K562 (cell line): ENCODE data around the gene ZDHHC5. TPM values are rescaled to one million over a fixed set of nuclear protein-coding genes. Genes with fewer than 3 reads are reported as not detected.

ENCODE experiments used
- ARNT ChIP-seq, 2 experiments: fragments of 450-650 bp; IDR thresholded peaks; 2 replicates each; pipeline ENCODE4 v1.6.1; 2016; ENCODE audit warnings: mild to moderate bottlenecking in 1 of 2
- CBX5 ChIP-seq: IDR thresholded peaks from 2 replicates; pipeline ENCODE4 v1.6.1; 2014; ENCODE audit warnings: low read depth, borderline replicate concordance
- DDX20 ChIP-seq: fragments of 450-650 bp; IDR thresholded peaks from 2 replicates; pipeline ENCODE4 v1.6.1; 2016; ENCODE audit warnings: missing genetic modification characterization, low read depth, mild to moderate bottlenecking, missing compliant biosample characterization, moderate library complexity
- ELF2 ChIP-seq: fragments of 250-450 bp; sonication (Bioruptor Pico); IDR thresholded peaks from 2 replicates; pipeline ENCODE4 v1.5.0; 2021; ENCODE audit warnings: mild to moderate bottlenecking
- HNRNPK ChIP-seq: fragments of 200-400 bp; formaldehyde crosslinking; IDR thresholded peaks from one replicate; pipeline ENCODE4 v1.6.1; 2018; ENCODE audit warnings: mild to moderate bottlenecking, low read depth, low read length; ENCODE audit not compliant: poor library complexity, severe bottlenecking
- KDM5B ChIP-seq: fragments of 200-600 bp; sonication (generic); IDR thresholded peaks from 2 replicates; pipeline ENCODE4 v1.6.1; 2012; ENCODE audit warnings: low read depth, mild to moderate bottlenecking, moderate library complexity, low read length, control low read depth, inconsistent platforms; ENCODE audit not compliant: insufficient replicate concordance
- KLF10 ChIP-seq: fragments of 250-450 bp; sonication (Bioruptor Pico); IDR thresholded peaks from 2 replicates; pipeline ENCODE4 v1.6.1; 2021; ENCODE audit warnings: matching md5 sums
- LEF1 ChIP-seq: fragments of 450-650 bp; IDR thresholded peaks from 2 replicates; pipeline ENCODE4 v1.6.1; 2016; ENCODE audit warnings: mild to moderate bottlenecking
- MYNN ChIP-seq, 2 experiments: sonication (generic); formaldehyde crosslinking in 1 of 2; IDR thresholded peaks; 2 replicates each; pipeline versions ENCODE4 v1.5.0 to v1.6.1; 2016 to 2020; ENCODE audit warnings: antibody characterized with exemption in 1 of 2, missing genetic modification reagents in 1 of 2
- NFXL1 ChIP-seq: fragments of 450-650 bp; formaldehyde crosslinking; IDR thresholded peaks from 2 replicates; pipeline ENCODE4 v1.4.0; 2021; ENCODE audit warnings: mild to moderate bottlenecking
- OTX1 ChIP-seq: fragments of 450-650 bp; formaldehyde crosslinking; IDR thresholded peaks from 2 replicates; pipeline ENCODE4 v1.4.0; 2022; ENCODE audit warnings: mild to moderate bottlenecking
- POLR2A ChIP-seq: fragments of 450-650 bp; conservative IDR thresholded peaks from 2 replicates; pipeline ENCODE4 v1.6.1; 2016
- RAD51 ChIP-seq: fragments of 450-650 bp; IDR thresholded peaks from 2 replicates; pipeline ENCODE4 v1.7.1; 2016; ENCODE audit warnings: low read depth, mild to moderate bottlenecking, borderline replicate concordance
- RCOR1 ChIP-seq, 2 experiments: IDR thresholded peaks; 2 replicates each; pipeline ENCODE4 v1.6.1; 2012; ENCODE audit warnings: low read depth in 2 of 2, low read length in 2 of 2, borderline replicate concordance in 1 of 2, improper control_type of control experiment in 1 of 2
- ZNF76 ChIP-seq: fragments of 250-450 bp; sonication (Bioruptor Pico); IDR thresholded peaks from 2 replicates; pipeline ENCODE4 v1.4.0; 2020; ENCODE audit warnings: mild to moderate bottlenecking, moderate library complexity, borderline replicate concordance
- polyA plus RNA-seq, 8 experiments: library from polyadenylated mRNA; depleted of rRNA in 4 of 8; stranded (reverse) in 5 of 8; unstranded in 3 of 8; fragments of >200 nt; fragmentation: Nextera tagmentation in 2 of 8; fragmentation: Illumina TruSeq in 1 of 8; extraction: Ambion mirVana in 2 of 8; extraction: Trizol in 1 of 8; gene quantifications; 2 replicates each; pipeline versions ENCODE4 v1.2.1 to v1.2.3, GENCODE V29; 2011 to 2014; ENCODE audit warnings: inconsistent platforms in 1 of 8, missing spikeins in 1 of 8
- total RNA-seq, 7 experiments: library from RNA; depleted of rRNA in 6 of 7; stranded (reverse); fragments of >200 nt in 6 of 7; fragmentation: Illumina TruSeq in 2 of 7; extraction: Trizol in 2 of 7; gene quantifications; 2 replicates each; pipeline versions ENCODE4 v1.2.1 to v1.2.3, GENCODE V29; 2011 to 2021; ENCODE audit warnings: low replicate concordance in 1 of 7
- TF ChIP-seq, protein P1 (sequence below): fragments of 450-650 bp; IDR thresholded peaks from 2 replicates; pipeline ENCODE4 v1.6.1; 2018; ENCODE audit warnings: mild to moderate bottlenecking, low read depth; ENCODE audit not compliant: partially characterized antibody
- TF ChIP-seq, protein P2 (sequence below): sonication (generic); formaldehyde crosslinking; IDR thresholded peaks from 2 replicates; pipeline ENCODE4 v1.8.0; 2023; ENCODE audit warnings: mild to moderate bottlenecking, missing genetic modification reagents

The ZDHHC5 gene
- total and polyA plus RNA-seq, 9 of the 15 experiments (the other 6 are each of a cell fraction or from before 2014, with no cell fraction given) = 3.8 to 64.2 (median 35.9) TPM

DNA sequence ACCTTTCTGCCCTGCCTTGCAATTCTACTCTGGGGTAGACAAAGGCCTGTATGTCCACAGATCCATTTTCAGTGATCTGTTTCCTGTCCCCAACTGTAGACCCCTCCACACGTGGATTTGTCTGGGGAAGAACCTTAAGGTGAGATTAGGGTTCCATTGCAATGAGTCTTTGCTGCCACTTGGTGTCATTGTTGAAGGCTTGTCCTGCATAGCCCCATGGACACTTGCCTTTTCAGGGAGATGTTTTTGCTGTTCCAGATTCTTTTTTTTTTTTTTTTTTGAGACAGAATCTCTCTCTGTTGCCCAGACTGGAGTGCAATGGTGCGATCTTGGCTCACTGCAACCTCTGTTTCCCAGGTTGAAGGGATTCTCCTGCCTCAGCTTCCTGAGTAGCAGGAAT, 48.6 kb upstream of the ZDHHC5 start (continued):
- TF ChIP-seq MYNN (IDR thresholded peaks at IDR 0.05) (no peak), MYNN (CRISPR knock-in tag; IDR thresholded peaks at IDR 0.05) (no peak), CBX5 (peak; percentile 96), OTX1 (CRISPR knock-in tag) (no peak), ZNF76 (no peak), NFXL1 (CRISPR knock-in tag) (no peak), KDM5B (no peak), ELF2 (CRISPR knock-in tag) (no peak), HNRNPK (no peak), RCOR1 (IDR thresholded peaks at IDR 0.05; ENCODE audit: borderline replicate concordance in 1 of 2, low read depth in 2 of 2, low read length in 2 of 2) (no peak), ARNT (IDR thresholded peaks at IDR 0.05) (no peak), POLR2A (no peak), DDX20 (tag) (no peak), LEF1 (no peak), KLF10 (CRISPR knock-in tag) (no peak), RAD51 (no peak)
- TF ChIP-seq, protein P1, sequence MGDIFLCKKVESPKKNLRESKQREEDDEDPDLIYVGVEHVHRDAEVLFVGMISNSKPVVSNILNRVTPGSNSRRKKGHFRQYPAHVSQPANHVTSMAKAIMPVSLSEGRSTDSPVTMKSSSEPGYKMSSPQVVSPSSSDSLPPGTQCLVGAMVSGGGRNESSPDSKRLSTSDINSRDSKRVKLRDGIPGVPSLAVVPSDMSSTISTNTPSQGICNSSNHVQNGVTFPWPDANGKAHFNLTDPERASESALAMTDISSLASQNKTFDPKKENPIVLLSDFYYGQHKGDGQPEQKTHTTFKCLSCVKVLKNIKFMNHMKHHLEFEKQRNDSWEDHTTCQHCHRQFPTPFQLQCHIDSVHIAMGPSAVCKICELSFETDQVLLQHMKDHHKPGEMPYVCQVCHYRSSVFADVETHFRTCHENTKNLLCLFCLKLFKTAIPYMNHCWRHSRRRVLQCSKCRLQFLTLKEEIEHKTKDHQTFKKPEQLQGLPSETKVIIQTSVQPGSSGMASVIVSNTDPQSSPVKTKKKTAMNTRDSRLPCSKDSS = peak; percentile 29
- TF ChIP-seq, protein P2, sequence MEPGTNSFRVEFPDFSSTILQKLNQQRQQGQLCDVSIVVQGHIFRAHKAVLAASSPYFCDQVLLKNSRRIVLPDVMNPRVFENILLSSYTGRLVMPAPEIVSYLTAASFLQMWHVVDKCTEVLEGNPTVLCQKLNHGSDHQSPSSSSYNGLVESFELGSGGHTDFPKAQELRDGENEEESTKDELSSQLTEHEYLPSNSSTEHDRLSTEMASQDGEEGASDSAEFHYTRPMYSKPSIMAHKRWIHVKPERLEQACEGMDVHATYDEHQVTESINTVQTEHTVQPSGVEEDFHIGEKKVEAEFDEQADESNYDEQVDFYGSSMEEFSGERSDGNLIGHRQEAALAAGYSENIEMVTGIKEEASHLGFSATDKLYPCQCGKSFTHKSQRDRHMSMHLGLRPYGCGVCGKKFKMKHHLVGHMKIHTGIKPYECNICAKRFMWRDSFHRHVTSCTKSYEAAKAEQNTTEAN (CRISPR knock-in tag) = no peak
